ENCODE results near the gene KCTD21. TPM values are rescaled to one million over a fixed set of nuclear protein-coding genes. Genes with fewer than 3 reads are reported as not detected.
"Not testable (repeated sequence)": the region's sequence is repeated elsewhere in the genome, so short reads cannot be mapped to it uniquely, and the experiment has no call there.

The KCTD21 gene
- total and polyA plus RNA-seq, 7 experiments from 2014 or later: 1.2 to 12.2 (median 4.2) TPM

DNA sequence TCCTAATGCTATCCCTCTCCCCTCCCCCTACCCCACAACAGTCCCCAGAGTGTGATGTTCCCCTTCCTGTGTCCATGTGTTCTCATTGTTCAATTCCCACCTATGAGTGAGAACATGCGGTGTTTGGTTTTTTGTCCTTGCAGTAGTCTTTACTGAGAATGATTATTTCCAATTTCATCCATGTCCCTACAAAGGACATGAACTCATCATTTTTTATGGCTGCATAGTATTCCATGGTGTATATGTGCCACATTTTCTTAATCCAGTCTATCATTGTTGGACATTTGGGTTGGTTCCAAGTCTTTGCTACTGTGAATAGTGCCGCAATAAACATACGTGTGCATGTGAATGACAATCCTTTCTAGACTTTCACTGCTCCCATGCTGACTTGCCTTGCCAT lies 12.6 kb downstream of the KCTD21 start:
- H3K9me3 ChIP-seq (ENCODE audit: control insufficient read depth in 2 of 3, low read length in 3 of 3); POLR2A ChIA-PET; H3K4me1 ChIP-seq (ENCODE audit: control insufficient read depth in 2 of 2, insufficient read depth in 2 of 2, low read length in 2 of 2); H3K4me3 Mint-ChIP-seq; intact Hi-C loops (cut with micrococcal nuclease); ATAC-seq; H3K27me3 Mint-ChIP-seq; H3K27me3 ChIP-seq (ENCODE audit: control insufficient read depth in 2 of 2, insufficient read depth in 2 of 2, low read length in 2 of 2); H3K4me3 ChIP-seq (ENCODE audit: low read length); H3K9me3 Mint-ChIP-seq; H3K27ac ChIP-seq (ENCODE audit: low read depth, low read length); H3K27ac Mint-ChIP-seq; DNase-seq: not testable (repeated sequence)
- Mint-ChIP-seq H3K36me3 (peaks cover 19 to 57% (median 51%) of the 10 kb centered on the region in 5 donors), H3K4me1 (peaks cover 0 to 14% (median 6%) of the 10 kb centered on the region in 7 donors)
- CTCF ChIA-PET: interaction anchor here (1.0 kb wide), 1 partner anchor 27 kb away, joined by 3 read pairs; no protein-coding TSS in a partner anchor
- peaks cover 0 to 34% (median 0%) of the 10 kb centered on the region in 3 experiments for H3K36me3 ChIP-seq (ENCODE audit: control insufficient read depth in 2 of 3, insufficient read depth in 3 of 3, low read length in 3 of 3)

DNA sequence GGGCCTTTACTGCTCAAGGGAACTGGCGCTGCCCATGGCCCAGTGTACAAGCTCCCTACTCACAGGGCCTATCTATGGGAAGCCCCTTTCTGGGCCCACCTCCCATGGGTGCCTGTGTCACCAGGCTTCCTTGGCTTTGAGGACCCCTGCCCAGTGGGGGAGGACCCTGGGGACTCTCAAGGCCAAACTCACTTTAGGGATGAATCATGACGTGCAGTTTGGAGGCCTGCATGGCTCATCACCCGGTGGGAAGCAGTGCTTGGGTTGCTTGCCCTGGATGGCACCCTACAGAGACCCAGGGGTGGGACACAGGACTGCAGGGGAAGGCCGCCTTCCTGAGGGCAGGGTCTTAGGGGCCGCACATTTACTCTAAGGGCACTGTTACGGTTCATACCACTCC lies 16.5 kb downstream of the KCTD21 start:
- DNase-seq (no peak), ATAC-seq (no peak)
- Histone ChIP-seq H3K27me3 (ENCODE audit: control insufficient read depth in 2 of 2, insufficient read depth in 2 of 2, low read length in 2 of 2) (no peaks in the 10 kb centered on the region), H3K9me3 (ENCODE audit: control insufficient read depth in 2 of 3, low read length in 3 of 3) (no peaks in the 10 kb centered on the region), H3K27ac (ENCODE audit: low read depth, low read length) (no peak overlapping the region), H3K4me3 (ENCODE audit: low read length) (no peak overlapping the region), H3K36me3 (ENCODE audit: control insufficient read depth in 2 of 3, insufficient read depth in 3 of 3, low read length in 3 of 3) (peaks cover 0 to 29% (median 0%) of the 10 kb centered on the region in 3 experiments), H3K4me1 (ENCODE audit: control insufficient read depth in 2 of 2, insufficient read depth in 2 of 2, low read length in 2 of 2) (no peaks in the 10 kb centered on the region)
- H3K36me3 Mint-ChIP-seq: peaks cover 17 to 40% (median 38%) of the 10 kb centered on the region in 5 donors
- no peak overlapping the region for H3K4me3 Mint-ChIP-seq
- intact Hi-C loops (cut with micrococcal nuclease): no loop called here
- H3K4me1 Mint-ChIP-seq: peaks cover 0 to 6% (median 2%) of the 10 kb centered on the region in 7 donors
- no peak overlapping the region for H3K27ac Mint-ChIP-seq
- CTCF ChIA-PET: interaction anchor here (0.7 kb wide), 1 partner anchor 16 kb away, joined by 3 read pairs; no protein-coding TSS in a partner anchor
- H3K27me3 Mint-ChIP-seq: no peaks in the 10 kb centered on the region
- POLR2A ChIA-PET: no interaction called here
- H3K9me3 Mint-ChIP-seq: peaks cover 0 to 5% (median 0%) of the 10 kb centered on the region in 11 donors

DNA sequence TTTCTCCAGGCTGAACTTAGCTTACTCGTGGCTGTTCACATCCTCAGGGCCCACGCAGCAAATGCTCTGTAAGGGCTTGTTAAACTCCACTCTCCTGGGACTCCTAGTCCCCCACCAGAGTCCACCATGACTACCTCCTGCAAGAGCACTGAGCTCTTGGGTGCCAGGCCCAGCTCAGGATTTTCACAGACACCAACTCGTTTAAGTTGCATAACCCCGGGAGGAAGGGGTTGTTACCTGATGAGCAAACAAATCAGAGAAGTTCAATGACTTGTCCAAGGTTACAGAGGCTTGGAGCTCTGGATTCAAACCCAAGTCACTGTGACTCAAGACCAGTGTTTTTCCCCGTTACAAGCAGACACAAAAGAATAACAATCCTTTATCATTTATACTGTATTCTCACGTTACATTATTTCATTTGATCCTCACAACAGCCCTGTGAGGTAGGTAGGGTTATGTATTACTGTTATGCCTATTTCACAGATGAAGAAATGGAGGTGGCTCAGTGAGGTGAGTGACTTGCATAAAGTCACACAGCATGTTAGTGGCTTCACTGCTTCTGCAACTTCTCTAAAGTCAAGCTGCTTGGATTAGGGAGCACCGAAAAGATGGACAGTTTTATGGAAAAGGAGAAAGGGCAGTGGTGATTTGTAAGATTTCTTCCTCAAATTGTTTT lies 17.4 kb downstream of the KCTD21 start:
- H3K4me1 Mint-ChIP-seq: peaks cover 0 to 6% (median 0%) of the 10 kb centered on the region in 7 donors
- H3K27ac ChIP-seq (ENCODE audit: low read depth, low read length): no peak overlapping the region
- no peak overlapping the region for H3K4me3 Mint-ChIP-seq
- H3K4me3 ChIP-seq (ENCODE audit: low read length): no peak overlapping the region
- no peaks in the 10 kb centered on the region for H3K9me3 ChIP-seq (ENCODE audit: control insufficient read depth in 2 of 3, low read length in 3 of 3)
- peaks cover 13 to 31% (median 29%) of the 10 kb centered on the region in 5 donors for H3K36me3 Mint-ChIP-seq
- intact Hi-C loops (cut with micrococcal nuclease): no loop called here
- POLR2A ChIA-PET: no interaction called here
- no peaks in the 10 kb centered on the region for H3K27me3 ChIP-seq (ENCODE audit: control insufficient read depth in 2 of 2, insufficient read depth in 2 of 2, low read length in 2 of 2)
- H3K4me1 ChIP-seq (ENCODE audit: control insufficient read depth in 2 of 2, insufficient read depth in 2 of 2, low read length in 2 of 2): no peaks in the 10 kb centered on the region
- CTCF ChIA-PET: no interaction called here
- no peak for ATAC-seq
- H3K36me3 ChIP-seq (ENCODE audit: control insufficient read depth in 2 of 3, insufficient read depth in 3 of 3, low read length in 3 of 3): peaks cover 0 to 25% (median 0%) of the 10 kb centered on the region in 3 experiments
- DNase-seq: no peak
- no peaks in the 10 kb centered on the region for H3K27me3 Mint-ChIP-seq
- peaks cover 0 to under 1% (median 0%) of the 10 kb centered on the region in 11 donors for H3K9me3 Mint-ChIP-seq
- peak overlapping the region in 3 of 9 donors; percentile 12 to 72 (median 55) for H3K27ac Mint-ChIP-seq

DNA sequence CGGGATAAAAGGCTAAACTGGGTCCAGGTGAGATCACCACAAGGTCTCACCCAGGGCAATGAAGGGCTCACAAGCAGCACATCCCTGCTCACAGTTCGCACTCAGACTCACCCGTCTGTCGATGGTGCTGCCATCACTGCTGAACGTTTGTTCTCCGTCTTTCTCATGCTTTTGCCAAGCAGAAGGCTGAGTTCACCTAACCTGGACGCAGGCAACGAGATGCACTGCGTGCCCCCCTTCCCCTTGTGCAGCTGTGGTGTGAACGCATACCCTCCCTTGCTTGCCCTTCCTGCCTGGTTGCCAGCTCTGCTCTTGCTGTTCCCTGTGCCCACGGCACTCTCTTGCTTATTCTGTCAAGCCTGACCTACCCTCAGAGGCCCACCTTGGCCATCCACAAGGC lies 18.0 kb downstream of the KCTD21 start:
- ChIA-PET POLR2A (no interaction called here), CTCF (no interaction called here)
- no peaks in the 10 kb centered on the region for H3K4me1 ChIP-seq (ENCODE audit: control insufficient read depth in 2 of 2, insufficient read depth in 2 of 2, low read length in 2 of 2)
- Mint-ChIP-seq H3K36me3 (peaks cover 13 to 31% (median 27%) of the 10 kb centered on the region in 5 donors), H3K4me3 (no peak overlapping the region), H3K27me3 (no peaks in the 10 kb centered on the region), H3K9me3 (no peaks in the 10 kb centered on the region), H3K27ac (peak overlapping the region in 3 of 9 donors; percentile 12 to 72 (median 55)), H3K4me1 (peaks cover 0 to 6% (median 0%) of the 10 kb centered on the region in 7 donors)
- peaks cover 0 to 24% (median 0%) of the 10 kb centered on the region in 3 experiments for H3K36me3 ChIP-seq (ENCODE audit: control insufficient read depth in 2 of 3, insufficient read depth in 3 of 3, low read length in 3 of 3)
- no peak overlapping the region for H3K4me3 ChIP-seq (ENCODE audit: low read length)
- DNase-seq: no peak
- no peaks in the 10 kb centered on the region for H3K9me3 ChIP-seq (ENCODE audit: control insufficient read depth in 2 of 3, low read length in 3 of 3)
- H3K27ac ChIP-seq (ENCODE audit: low read depth, low read length): no peak overlapping the region
- intact Hi-C loops (cut with micrococcal nuclease): no loop called here
- no peaks in the 10 kb centered on the region for H3K27me3 ChIP-seq (ENCODE audit: control insufficient read depth in 2 of 2, insufficient read depth in 2 of 2, low read length in 2 of 2)
- no peak for ATAC-seq

DNA sequence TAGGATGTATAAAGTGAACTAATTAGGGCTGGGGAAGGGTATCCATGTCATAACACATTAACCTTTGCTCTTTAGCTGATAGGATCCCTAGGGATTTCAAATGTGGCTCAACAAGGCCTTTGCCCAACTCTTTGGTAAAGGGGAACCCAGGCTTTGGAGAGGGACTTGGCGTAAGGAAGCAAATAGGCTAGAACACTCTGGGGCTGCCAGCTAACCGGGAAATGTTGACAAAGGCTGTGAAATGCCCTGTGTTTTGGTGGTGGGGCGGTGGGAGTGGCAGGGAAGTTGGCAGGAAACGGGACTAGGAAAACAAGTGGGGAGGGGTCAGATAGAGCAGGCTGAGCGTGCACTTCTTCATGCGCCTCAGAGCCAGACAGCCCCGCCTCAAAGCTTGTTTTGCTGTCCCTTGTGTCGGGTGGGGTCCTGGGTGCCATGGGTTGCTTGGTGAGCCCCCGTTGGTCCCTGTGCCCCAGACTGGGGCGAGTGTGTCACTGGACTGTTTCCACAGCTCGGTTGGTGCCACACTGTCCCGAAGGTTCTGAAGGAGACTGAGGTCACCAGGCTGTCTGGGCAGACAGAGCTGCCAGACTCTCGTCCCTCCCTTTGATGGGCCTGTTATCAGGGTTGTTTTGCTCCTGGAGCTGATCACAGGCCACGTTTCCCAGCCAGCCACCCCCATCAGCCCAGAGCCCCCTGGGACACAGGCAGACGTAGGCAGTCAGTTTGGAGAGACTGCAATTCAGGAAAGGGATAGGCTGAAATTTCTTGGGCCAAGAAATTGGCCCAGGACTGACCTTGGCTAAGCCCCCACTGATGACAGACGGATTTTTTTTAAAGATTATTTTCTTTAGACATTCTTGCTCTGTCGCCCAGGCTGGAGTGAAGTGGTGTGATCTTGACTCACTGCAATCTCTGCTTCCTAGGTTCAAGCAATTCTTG lies 19.6 kb downstream of the KCTD21 start:
- Mint-ChIP-seq H3K36me3 (peaks cover 9 to 21% (median 18%) of the 10 kb centered on the region in 5 donors), H3K27me3 (no peaks in the 10 kb centered on the region), H3K4me3 (no peak overlapping the region), H3K27ac (peak overlapping the region in 2 of 9 donors; percentile 9 to 58), H3K4me1 (peaks cover 0 to 6% (median 0%) of the 10 kb centered on the region in 7 donors), H3K9me3 (no peaks in the 10 kb centered on the region)
- Histone ChIP-seq H3K27me3 (ENCODE audit: control insufficient read depth in 2 of 2, insufficient read depth in 2 of 2, low read length in 2 of 2) (no peaks in the 10 kb centered on the region), H3K27ac (ENCODE audit: low read depth, low read length) (no peak overlapping the region), H3K36me3 (ENCODE audit: control insufficient read depth in 2 of 3, insufficient read depth in 3 of 3, low read length in 3 of 3) (peaks cover 0 to 17% (median 0%) of the 10 kb centered on the region in 3 experiments), H3K4me3 (ENCODE audit: low read length) (no peak overlapping the region), H3K9me3 (ENCODE audit: control insufficient read depth in 2 of 3, low read length in 3 of 3) (no peaks in the 10 kb centered on the region), H3K4me1 (ENCODE audit: control insufficient read depth in 2 of 2, insufficient read depth in 2 of 2, low read length in 2 of 2) (no peaks in the 10 kb centered on the region)
- ChIA-PET POLR2A (no interaction called here), CTCF (no interaction called here)
- ATAC-seq (no peak), DNase-seq (no peak)
- intact Hi-C loops (cut with micrococcal nuclease): no loop called here

DNA sequence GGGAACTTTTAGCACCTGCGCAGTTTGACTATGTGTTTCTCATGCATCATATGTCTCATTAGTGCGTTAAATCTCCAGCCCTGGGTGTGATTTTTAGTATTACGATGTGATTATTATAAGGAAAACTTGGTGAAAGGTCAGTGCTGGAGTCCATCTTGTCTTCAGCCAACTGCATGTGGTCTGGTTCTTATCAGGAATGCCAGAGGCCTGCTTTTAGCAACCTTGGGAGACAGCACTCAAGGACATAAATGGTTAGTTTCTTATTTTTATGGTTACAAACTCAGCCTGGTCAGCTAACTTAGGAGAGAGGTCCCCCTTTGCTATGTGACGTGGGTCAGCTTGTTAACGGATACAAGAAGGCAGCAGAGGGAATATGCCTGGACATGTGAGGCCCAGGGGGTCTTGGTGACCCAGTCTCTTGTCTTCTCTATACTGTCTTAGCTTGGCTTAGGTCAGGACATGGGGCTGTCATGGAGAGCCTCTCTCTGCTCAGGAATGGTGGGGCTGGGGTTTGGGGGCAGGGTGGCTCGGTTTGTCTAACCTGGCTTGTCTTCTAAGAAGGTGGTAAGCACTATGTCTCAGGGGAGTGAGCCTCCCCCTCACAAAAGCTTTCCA lies 21.5 kb downstream of the KCTD21 start:
- Histone ChIP-seq H3K4me3 (ENCODE audit: low read length) (no peak overlapping the region), H3K36me3 (ENCODE audit: control insufficient read depth in 2 of 3, insufficient read depth in 3 of 3, low read length in 3 of 3) (peaks cover 0 to under 1% (median 0%) of the 10 kb centered on the region in 3 experiments), H3K4me1 (ENCODE audit: control insufficient read depth in 2 of 2, insufficient read depth in 2 of 2, low read length in 2 of 2) (no peaks in the 10 kb centered on the region), H3K9me3 (ENCODE audit: control insufficient read depth in 2 of 3, low read length in 3 of 3) (no peaks in the 10 kb centered on the region), H3K27me3 (ENCODE audit: control insufficient read depth in 2 of 2, insufficient read depth in 2 of 2, low read length in 2 of 2) (no peaks in the 10 kb centered on the region), H3K27ac (ENCODE audit: low read depth, low read length) (no peak overlapping the region)
- CTCF ChIA-PET: no interaction called here
- H3K4me1 Mint-ChIP-seq: peaks cover 0 to 6% (median 0%) of the 10 kb centered on the region in 7 donors
- no peak overlapping the region for H3K4me3 Mint-ChIP-seq
- no peak for DNase-seq
- peaks cover 0 to 4% (median 3%) of the 10 kb centered on the region in 5 donors for H3K36me3 Mint-ChIP-seq
- no peaks in the 10 kb centered on the region for H3K9me3 Mint-ChIP-seq
- intact Hi-C loops (cut with micrococcal nuclease): no loop called here
- POLR2A ChIA-PET: no interaction called here
- no peak for ATAC-seq
- no peak overlapping the region for H3K27ac Mint-ChIP-seq
- H3K27me3 Mint-ChIP-seq: no peaks in the 10 kb centered on the region
